GM18498 (cell line): ENCODE results near the gene CCT4.
"Not testable (repeated sequence)": the region's sequence is repeated elsewhere in the genome, so short reads cannot be mapped to it uniquely, and the experiment has no call there.

Source experiments
- ATAC-seq: cut with Tn5 transposase; IDR thresholded peaks from one replicate; pipeline ENCODE4 v1.9.1; 2021; ENCODE audit warnings: mild to moderate bottlenecking, moderate library complexity; ENCODE audit not compliant: unreplicated experiment

CCT4 gene

GRCh38 chr2:61888267-61889055, at the start of gene CCT4:
CCT4 (minus strand) TSS chr2:61888656; CDS start chr2:61888507, 149 bp downstream.
- peak; percentile 85 for ATAC-seq

GRCh38 chr2:61937886-61938285, 49.4 kb upstream of the CCT4 start:
- no peak for ATAC-seq

- ATAC-seq: no peak
Observed at GRCh38 chr2:61937098-61937497, 48.6 kb upstream of the CCT4 start.

- ATAC-seq: no peak
Observed at GRCh38 chr2:61928826-61929461, 40.5 kb upstream of the CCT4 start.

GRCh38 chr2:61926531-61927477, 38.3 kb upstream of the CCT4 start:
- ATAC-seq: no peak

- ATAC-seq: no peak
Observed at GRCh38 chr2:61924895-61925663, 36.6 kb upstream of the CCT4 start.

- ATAC-seq: no peak
Observed at GRCh38 chr2:61922714-61923113, 34.3 kb upstream of the CCT4 start.

- no peak for ATAC-seq
Observed at GRCh38 chr2:61920548-61920947, 32.1 kb upstream of the CCT4 start.

- ATAC-seq: not testable (repeated sequence)
Observed at GRCh38 chr2:61914794-61915193, 26.3 kb upstream of the CCT4 start.

- ATAC-seq: no peak
Observed at GRCh38 chr2:61911510-61911909, 23.1 kb upstream of the CCT4 start.

GRCh38 chr2:61910603-61911002, 22.1 kb upstream of the CCT4 start:
- no peak for ATAC-seq

- ATAC-seq: no peak
Observed at GRCh38 chr2:61909116-61909515, 20.7 kb upstream of the CCT4 start.

- ATAC-seq: no peak
Observed at GRCh38 chr2:61906186-61906470, 17.7 kb upstream of the CCT4 start.

- peak; percentile 99 for ATAC-seq
Observed at GRCh38 chr2:61905372-61906185, 17.1 kb upstream of the CCT4 start, which contains the start of gene COMMD1. COMMD1 (plus strand) TSS chr2:61905674; CDS start chr2:61905679, 5 bp downstream.

GRCh38 chr2:61900281-61900680, 11.8 kb upstream of the CCT4 start:
- ATAC-seq: no peak

- ATAC-seq: no peak
Observed at GRCh38 chr2:61898810-61899209, 10.4 kb upstream of the CCT4 start.

GRCh38 chr2:61887717-61888266, 664 bp downstream of the CCT4 start:
- peak; percentile 7 for ATAC-seq

- no peak for ATAC-seq
Observed at GRCh38 chr2:61885896-61886603, 2.4 kb downstream of the CCT4 start.

- no peak for ATAC-seq
Observed at GRCh38 chr2:61882850-61883249, 5.6 kb downstream of the CCT4 start.
